ENCODE results near the gene DGKG. TPM values are rescaled to one million over a fixed set of nuclear protein-coding genes. Genes with fewer than 3 reads are reported as not detected.
A peak's percentile ranks its signal among the peaks of the same experiment; 100 is the strongest.

The DGKG gene
- total RNA-seq, 3 donors from 2014 or later (not counting 1 experiment from before 2014, with no cell fraction given): 0.25 to 1.6 (median 0.63) TPM

DNA sequence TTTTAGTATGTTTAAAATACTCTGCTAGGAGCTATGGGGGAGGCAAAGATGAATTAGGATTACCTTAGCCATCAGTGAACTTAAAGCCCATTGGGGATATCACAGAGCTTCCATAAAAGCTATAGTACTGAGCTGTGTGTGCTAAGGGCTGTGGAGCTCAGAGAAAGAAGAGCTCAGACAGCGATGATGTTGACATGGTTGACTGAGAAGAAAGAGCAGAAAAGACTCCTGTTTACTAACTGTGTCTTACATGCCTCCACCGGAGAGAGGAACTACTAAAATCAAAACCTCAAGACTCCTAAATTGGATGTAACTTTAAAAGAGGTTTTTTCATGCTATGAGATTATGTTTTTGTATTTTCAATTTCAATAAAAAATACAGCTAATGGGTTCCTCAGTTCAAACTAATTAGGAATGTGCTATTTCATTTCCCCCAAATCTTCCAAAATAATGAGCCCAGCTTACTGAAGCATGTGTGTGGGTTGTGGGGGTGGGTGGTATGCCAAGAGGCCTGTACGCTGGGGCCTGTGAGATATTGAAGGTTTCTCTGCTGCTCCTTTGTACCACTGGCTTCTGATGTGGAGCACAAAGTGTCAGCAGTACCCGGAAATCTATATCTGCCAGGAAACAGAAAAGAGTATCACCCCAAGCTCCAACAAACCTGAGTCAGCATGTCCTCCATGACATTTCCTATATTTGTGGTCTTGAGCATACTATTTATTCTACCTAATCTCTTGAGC lies 22.7 kb downstream of the DGKG start:
- intact Hi-C loops (cut with micrococcal nuclease): no loop called here
- H3K27me3 Mint-ChIP-seq (ENCODE audit: low read depth in 2 of 2): peaks cover 16 to 24% of the 10 kb centered on the region in 2 donors
- 6% methylated on average over 2 of the region's 4 CpGs for whole genome bisulfite sequencing (ENCODE audit: insufficient coverage)
- H3K9me3 Mint-ChIP-seq: peaks cover 2 to 4% of the 10 kb centered on the region in 2 donors
- H3K36me3 Mint-ChIP-seq: no peaks in the 10 kb centered on the region
- ATAC-seq (no peak), DNase-seq (no peak)
- Histone ChIP-seq H3K27ac (ENCODE audit: low read length) (peak overlapping the region; percentile 50), H3K4me3 (ENCODE audit: low read length) (no peak overlapping the region), H3K9me3 (ENCODE audit: control insufficient read depth, insufficient read depth, low read length) (no peaks in the 10 kb centered on the region), H3K27me3 (ENCODE audit: control insufficient read depth, insufficient read depth, low read length) (no peaks in the 10 kb centered on the region), H3K36me3 (ENCODE audit: control insufficient read depth, insufficient read depth, low read length) (no peaks in the 10 kb centered on the region), H3K4me1 (ENCODE audit: control insufficient read depth, insufficient read depth, low read length) (peaks cover 6% of the 10 kb centered on the region)
- TF ChIP-seq, protein P1, sequence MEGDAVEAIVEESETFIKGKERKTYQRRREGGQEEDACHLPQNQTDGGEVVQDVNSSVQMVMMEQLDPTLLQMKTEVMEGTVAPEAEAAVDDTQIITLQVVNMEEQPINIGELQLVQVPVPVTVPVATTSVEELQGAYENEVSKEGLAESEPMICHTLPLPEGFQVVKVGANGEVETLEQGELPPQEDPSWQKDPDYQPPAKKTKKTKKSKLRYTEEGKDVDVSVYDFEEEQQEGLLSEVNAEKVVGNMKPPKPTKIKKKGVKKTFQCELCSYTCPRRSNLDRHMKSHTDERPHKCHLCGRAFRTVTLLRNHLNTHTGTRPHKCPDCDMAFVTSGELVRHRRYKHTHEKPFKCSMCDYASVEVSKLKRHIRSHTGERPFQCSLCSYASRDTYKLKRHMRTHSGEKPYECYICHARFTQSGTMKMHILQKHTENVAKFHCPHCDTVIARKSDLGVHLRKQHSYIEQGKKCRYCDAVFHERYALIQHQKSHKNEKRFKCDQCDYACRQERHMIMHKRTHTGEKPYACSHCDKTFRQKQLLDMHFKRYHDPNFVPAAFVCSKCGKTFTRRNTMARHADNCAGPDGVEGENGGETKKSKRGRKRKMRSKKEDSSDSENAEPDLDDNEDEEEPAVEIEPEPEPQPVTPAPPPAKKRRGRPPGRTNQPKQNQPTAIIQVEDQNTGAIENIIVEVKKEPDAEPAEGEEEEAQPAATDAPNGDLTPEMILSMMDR (IDR thresholded peaks at IDR 0.05): no peak
- no peaks in the 10 kb centered on the region for H3K4me1 Mint-ChIP-seq
- H3K27ac Mint-ChIP-seq: no peak overlapping the region
- H3K4me3 Mint-ChIP-seq: no peak overlapping the region

DNA sequence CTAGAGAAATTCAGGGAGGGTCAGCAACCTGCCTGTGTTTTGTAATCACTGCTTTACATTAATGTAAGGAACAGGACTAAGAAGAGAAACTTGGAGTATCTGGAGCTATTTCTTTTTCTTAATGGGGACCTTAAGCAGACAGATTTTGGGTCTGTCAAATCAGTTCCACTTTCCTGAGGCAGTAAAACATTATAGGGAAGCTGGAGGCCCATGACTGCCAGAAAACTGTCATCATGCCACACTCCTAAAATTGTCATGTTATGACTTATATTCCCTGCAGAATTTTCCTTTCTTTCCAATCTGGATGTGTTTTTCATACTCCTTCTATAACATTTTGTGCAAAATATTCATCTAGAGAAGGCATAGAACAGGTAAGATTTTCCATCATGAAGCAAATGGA lies 28.8 kb downstream of the DGKG start:
- ATAC-seq (no peak), DNase-seq (no peak)
- H3K27me3 Mint-ChIP-seq (ENCODE audit: low read depth in 2 of 2): peaks cover 13 to 45% of the 10 kb centered on the region in 2 donors
- no peaks in the 10 kb centered on the region for H3K36me3 ChIP-seq (ENCODE audit: control insufficient read depth, insufficient read depth, low read length)
- no peaks in the 10 kb centered on the region for H3K9me3 ChIP-seq (ENCODE audit: control insufficient read depth, insufficient read depth, low read length)
- no peak overlapping the region for H3K4me3 Mint-ChIP-seq
- H3K9me3 Mint-ChIP-seq: no peaks in the 10 kb centered on the region
- intact Hi-C loops (cut with micrococcal nuclease): no loop called here
- no peaks in the 10 kb centered on the region for H3K27me3 ChIP-seq (ENCODE audit: control insufficient read depth, insufficient read depth, low read length)
- TF ChIP-seq, protein P1 (IDR thresholded peaks at IDR 0.05): no peak
- no peaks in the 10 kb centered on the region for H3K4me1 Mint-ChIP-seq
- H3K4me1 ChIP-seq (ENCODE audit: control insufficient read depth, insufficient read depth, low read length): no peaks in the 10 kb centered on the region
- H3K4me3 ChIP-seq (ENCODE audit: low read length): no peak overlapping the region
- H3K36me3 Mint-ChIP-seq: no peaks in the 10 kb centered on the region
- H3K27ac Mint-ChIP-seq: no peak overlapping the region
- H3K27ac ChIP-seq (ENCODE audit: low read length): no peak overlapping the region

DNA sequence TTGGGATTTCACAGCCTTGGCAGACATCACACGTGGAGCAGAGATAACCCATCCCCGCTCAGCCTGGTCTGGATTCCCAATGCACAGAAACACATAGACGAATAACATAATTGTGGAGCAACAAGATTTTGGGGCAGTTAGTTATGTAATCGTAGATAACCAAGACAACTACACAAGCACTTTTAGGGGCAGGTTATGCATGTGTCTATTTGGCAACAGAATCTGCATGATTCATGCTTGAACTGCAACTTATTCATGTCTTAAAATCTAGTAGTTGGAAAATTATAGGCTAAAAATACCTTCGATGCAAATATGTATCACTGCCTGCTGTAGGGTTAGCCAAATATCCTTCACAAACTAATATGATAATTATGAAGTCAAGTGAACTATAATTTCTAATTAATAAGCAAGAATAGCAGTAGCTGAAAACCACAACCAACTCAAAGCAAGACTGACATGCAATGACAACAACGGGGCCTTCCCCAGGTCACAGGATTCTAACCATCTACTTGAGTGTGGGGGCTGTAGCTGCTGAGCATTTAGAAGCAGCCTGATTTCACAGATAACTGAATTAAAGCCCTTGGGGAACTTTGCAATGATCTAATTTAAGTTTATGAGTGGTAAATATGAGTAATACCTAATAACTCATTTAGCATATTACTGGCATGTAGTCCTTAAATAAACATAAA lies 31.1 kb downstream of the DGKG start:
- WGBS (ENCODE audit: insufficient coverage): 88% methylated on average over 5 of the region's 6 CpGs
- DNase-seq (no peak), ATAC-seq (no peak)
- H3K36me3 ChIP-seq (ENCODE audit: control insufficient read depth, insufficient read depth, low read length): no peaks in the 10 kb centered on the region
- H3K4me1 ChIP-seq (ENCODE audit: control insufficient read depth, insufficient read depth, low read length): no peaks in the 10 kb centered on the region
- H3K27me3 ChIP-seq (ENCODE audit: control insufficient read depth, insufficient read depth, low read length): no peaks in the 10 kb centered on the region
- H3K4me3 ChIP-seq (ENCODE audit: low read length): no peak overlapping the region
- TF ChIP-seq, protein P1 (IDR thresholded peaks at IDR 0.05): no peak
- intact Hi-C loops (cut with micrococcal nuclease): no loop called here
- H3K27ac ChIP-seq (ENCODE audit: low read length): no peak overlapping the region
- Mint-ChIP-seq H3K27ac (no peak overlapping the region), H3K9me3 (no peaks in the 10 kb centered on the region), H3K36me3 (no peaks in the 10 kb centered on the region), H3K27me3 (ENCODE audit: low read depth in 2 of 2) (peaks cover 7 to 42% of the 10 kb centered on the region in 2 donors), H3K4me1 (no peaks in the 10 kb centered on the region), H3K4me3 (no peak overlapping the region)
- no peaks in the 10 kb centered on the region for H3K9me3 ChIP-seq (ENCODE audit: control insufficient read depth, insufficient read depth, low read length)
